Esophagus muscularis mucosa (tissue), 4 donors: ENCODE measurements around the gene TMEM132A. TPM values are rescaled to one million over a fixed set of nuclear protein-coding genes. Genes with fewer than 3 reads are reported as not detected.

Experiments used
- DNase-seq: peaks from one replicate; pipeline ENCODE4 v3.0.0-alpha.2; 2017; ENCODE audit errors: extremely low spot score
- H3K27ac ChIP-seq, 4 donors: fragments of 200-600 bp; sonication (generic); replicated peaks in 1 of 4; 1 replicate in 3 of 4; 2 replicates in 1 of 4; pipeline ENCODE4 v1.5.1; 2016 to 2019; ENCODE audit warnings: mild to moderate bottlenecking in 1 of 4
- H3K27me3 ChIP-seq, 4 donors: fragments of 200-600 bp; sonication (generic); one replicate each; pipeline versions ENCODE4 v1.5.1 to v1.6.0; 2016 to 2019
- H3K36me3 ChIP-seq, 4 donors: fragments of 200-600 bp; sonication (generic); one replicate each; pipeline ENCODE4 v1.5.1; 2016 to 2019
- H3K4me1 ChIP-seq, 4 donors: fragments of 200-600 bp; sonication (generic); one replicate each; pipeline ENCODE4 v1.5.1; 2016 to 2019
- H3K4me3 ChIP-seq, 4 donors: fragments of 200-600 bp; sonication (generic); 1 replicate in 2 of 4; 2 replicates in 2 of 4; pipeline ENCODE4 v1.5.1; 2016 to 2019; ENCODE audit warnings: mild to moderate bottlenecking in 4 of 4, moderate library complexity in 1 of 4
- H3K9me3 ChIP-seq, 4 donors: fragments of 200-600 bp; sonication (generic); 1 replicate in 3 of 4; 2 replicates in 1 of 4; pipeline ENCODE4 v1.5.1; 2016 to 2019
- EP300 ChIP-seq: sonication (generic); formaldehyde crosslinking; IDR thresholded peaks from one replicate; pipeline ENCODE4 v1.6.1; 2017; ENCODE audit warnings: antibody characterized with exemption
- POLR2A ChIP-seq: fragments of 450-650 bp; IDR thresholded peaks from one replicate; pipeline ENCODE4 v1.6.1; 2017; ENCODE audit warnings: antibody characterized with exemption, moderate library complexity, mild to moderate bottlenecking, low read depth
- POLR2AphosphoS5 ChIP-seq, 2 donors: sonication (generic); formaldehyde crosslinking; IDR thresholded peaks; one replicate each; pipeline ENCODE4 v1.6.1; 2017; ENCODE audit warnings: antibody characterized with exemption in 2 of 2
- WGBS: methylation state at CpG from one replicate; pipeline ENCODE4 v1.1.5; 2018; 5-methylcytosine and 5-hydroxymethylcytosine counted together
- intact Hi-C: fragments of 100-400 bp; cut with DNase I; formaldehyde crosslinking; loops from one replicate; pipeline ENCODE4 v1.15.1; 2023
- total RNA-seq, 4 donors: library from RNA; depleted of rRNA; stranded (reverse); fragments of >200 nt; gene quantifications; one replicate each; pipeline versions ENCODE4 v1.1.0 to v1.2.1, GENCODE V29; 2016
- TF ChIP-seq, protein P1 (sequence below), 3 experiments: fragments of 200-600 bp in 2 of 3; fragments of 450-650 bp in 1 of 3; sonication (generic) in 2 of 3; IDR thresholded peaks; one replicate each; pipeline ENCODE4 v1.5.1; 2017 to 2019; ENCODE audit warnings: antibody characterized with exemption in 3 of 3, mild to moderate bottlenecking in 2 of 3, moderate library complexity in 1 of 3

The TMEM132A gene
- total RNA-seq, 4 donors from 2014 or later, result 2.9 to 9.3 (median 6.8) TPM

DNA sequence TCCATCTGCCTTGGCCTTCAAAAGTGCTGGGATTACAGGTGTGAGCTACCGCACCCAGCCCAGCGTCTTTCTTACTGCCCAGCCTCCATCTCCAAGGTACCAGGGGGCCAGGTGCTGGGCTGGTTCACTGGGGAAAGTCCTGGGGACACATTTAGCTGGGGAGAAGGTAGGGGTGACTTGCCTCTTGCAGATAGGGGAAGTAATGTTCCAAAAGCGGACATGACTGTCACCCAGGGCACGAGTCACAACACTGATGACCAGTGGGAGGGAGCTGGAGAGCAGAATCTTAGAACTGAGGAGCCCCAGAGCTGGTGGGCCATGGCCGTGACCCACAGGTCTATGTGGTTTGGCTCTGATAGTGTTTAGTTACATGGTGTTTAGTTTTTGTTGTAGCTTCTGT, 30.2 kb downstream of the TMEM132A start:
- intact Hi-C loops, result no loop called here
- Histone ChIP-seq H3K36me3 (no peaks in the 10 kb centered on the region), H3K4me3 (no peak overlapping the region), H3K27me3 (no peaks in the 10 kb centered on the region), H3K9me3 (no peaks in the 10 kb centered on the region), H3K27ac (no peak overlapping the region), H3K4me1 (peaks cover 5 to 45% (median 32%) of the 10 kb centered on the region in 4 donors)
- no peak for TF ChIP-seq POLR2AphosphoS5 (IDR thresholded peaks at IDR 0.05)
- TF ChIP-seq POLR2A, result no peak
- TF ChIP-seq, protein P1, sequence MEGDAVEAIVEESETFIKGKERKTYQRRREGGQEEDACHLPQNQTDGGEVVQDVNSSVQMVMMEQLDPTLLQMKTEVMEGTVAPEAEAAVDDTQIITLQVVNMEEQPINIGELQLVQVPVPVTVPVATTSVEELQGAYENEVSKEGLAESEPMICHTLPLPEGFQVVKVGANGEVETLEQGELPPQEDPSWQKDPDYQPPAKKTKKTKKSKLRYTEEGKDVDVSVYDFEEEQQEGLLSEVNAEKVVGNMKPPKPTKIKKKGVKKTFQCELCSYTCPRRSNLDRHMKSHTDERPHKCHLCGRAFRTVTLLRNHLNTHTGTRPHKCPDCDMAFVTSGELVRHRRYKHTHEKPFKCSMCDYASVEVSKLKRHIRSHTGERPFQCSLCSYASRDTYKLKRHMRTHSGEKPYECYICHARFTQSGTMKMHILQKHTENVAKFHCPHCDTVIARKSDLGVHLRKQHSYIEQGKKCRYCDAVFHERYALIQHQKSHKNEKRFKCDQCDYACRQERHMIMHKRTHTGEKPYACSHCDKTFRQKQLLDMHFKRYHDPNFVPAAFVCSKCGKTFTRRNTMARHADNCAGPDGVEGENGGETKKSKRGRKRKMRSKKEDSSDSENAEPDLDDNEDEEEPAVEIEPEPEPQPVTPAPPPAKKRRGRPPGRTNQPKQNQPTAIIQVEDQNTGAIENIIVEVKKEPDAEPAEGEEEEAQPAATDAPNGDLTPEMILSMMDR (IDR thresholded peaks at IDR 0.05), result no peak
- TF ChIP-seq EP300, result no peak
- 78% methylated on average over 5 of the region's 5 CpGs for whole genome bisulfite sequencing
- no peak for DNase-seq

DNA sequence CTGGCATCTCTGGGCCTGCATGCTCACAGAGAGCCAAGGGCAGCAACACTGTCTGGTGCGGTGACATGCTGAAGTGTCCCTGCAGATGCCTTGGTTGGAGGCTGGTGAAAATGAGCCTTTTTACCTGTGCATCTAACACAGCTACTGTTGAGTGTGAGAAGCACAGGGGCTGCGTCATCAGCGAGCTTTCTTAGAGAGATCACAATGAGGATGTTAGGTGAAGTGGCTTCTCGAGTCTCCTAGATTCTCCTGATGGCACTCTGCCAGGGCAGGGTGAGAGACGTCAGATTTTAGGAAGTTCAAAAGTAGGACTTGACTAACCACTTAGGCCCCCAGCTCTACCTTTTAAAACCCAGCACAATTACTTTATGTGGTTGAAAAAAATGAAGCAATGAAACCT, 31.3 kb downstream of the TMEM132A start:
- H3K9me3 ChIP-seq, result no peaks in the 10 kb centered on the region
- TF ChIP-seq POLR2A, result no peak
- TF ChIP-seq POLR2AphosphoS5 (IDR thresholded peaks at IDR 0.05), result no peak
- TF ChIP-seq, protein P1 (IDR thresholded peaks at IDR 0.05), result no peak
- TF ChIP-seq EP300, result no peak
- no peak overlapping the region for H3K27ac ChIP-seq
- whole genome bisulfite sequencing, result 49% methylated on average over 5 of the region's 5 CpGs
- H3K4me3 ChIP-seq, result no peak overlapping the region
- no peak for DNase-seq
- H3K27me3 ChIP-seq, result no peaks in the 10 kb centered on the region
- intact Hi-C loops, result no loop called here
- peaks cover 5 to 35% (median 22%) of the 10 kb centered on the region in 4 donors for H3K4me1 ChIP-seq
- no peaks in the 10 kb centered on the region for H3K36me3 ChIP-seq

DNA sequence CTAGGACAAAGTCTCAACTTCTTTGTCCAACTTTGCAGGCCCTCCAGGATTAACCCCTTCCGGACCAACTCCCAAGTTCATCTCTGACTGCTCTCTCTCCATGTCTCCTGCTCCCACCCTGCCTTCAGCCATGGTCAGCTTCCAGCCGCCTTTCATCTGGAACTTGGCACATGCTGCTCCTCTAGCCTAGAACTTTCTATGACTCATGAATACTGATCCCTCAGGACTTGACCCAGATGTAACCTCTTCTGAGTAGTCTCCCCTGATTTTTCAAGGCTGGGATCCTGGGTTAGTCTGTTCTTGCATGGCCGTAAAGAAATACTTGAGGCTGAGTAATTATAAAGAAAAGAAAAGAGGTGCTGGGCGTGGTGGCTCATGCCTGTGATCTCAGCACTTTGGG, 32.9 kb downstream of the TMEM132A start:
- Histone ChIP-seq H3K27ac (no peak overlapping the region), H3K36me3 (no peaks in the 10 kb centered on the region), H3K27me3 (no peaks in the 10 kb centered on the region), H3K4me1 (peaks cover 5 to 22% (median 11%) of the 10 kb centered on the region in 4 donors), H3K4me3 (no peak overlapping the region), H3K9me3 (no peaks in the 10 kb centered on the region)
- no peak for DNase-seq
- WGBS, result 81% methylated on average over 4 of the region's 4 CpGs
- intact Hi-C loops, result no loop called here
- TF ChIP-seq POLR2AphosphoS5 (IDR thresholded peaks at IDR 0.05), result no peak
- TF ChIP-seq, protein P1 (IDR thresholded peaks at IDR 0.05), result no peak
- TF ChIP-seq POLR2A, result no peak
- no peak for TF ChIP-seq EP300

DNA sequence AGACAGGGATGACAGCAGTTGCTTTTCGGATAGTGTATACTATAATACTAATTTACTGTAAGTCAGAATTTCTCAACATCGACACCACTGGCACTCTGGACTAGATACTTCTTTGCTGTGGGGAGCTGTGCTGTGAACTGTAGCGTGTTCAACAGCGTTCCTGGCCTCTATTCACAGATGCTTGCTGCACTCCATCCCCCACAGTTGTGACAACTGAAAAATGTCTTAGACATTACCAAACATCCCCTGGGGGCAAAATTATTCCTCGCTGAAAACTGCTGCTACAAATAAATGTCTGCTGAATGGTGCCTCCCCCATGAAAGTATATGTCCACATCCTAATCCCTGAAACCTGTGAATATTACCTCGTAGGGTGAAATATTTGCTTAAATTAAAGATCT, 35.2 kb downstream of the TMEM132A start:
- H3K4me1 ChIP-seq, result peaks cover 0 to 11% (median 3%) of the 10 kb centered on the region in 4 donors
- 82% methylated on average over 6 of the region's 6 CpGs for WGBS
- DNase-seq, result no peak
- no peaks in the 10 kb centered on the region for H3K9me3 ChIP-seq
- H3K27ac ChIP-seq, result no peak overlapping the region
- H3K27me3 ChIP-seq, result no peaks in the 10 kb centered on the region
- H3K4me3 ChIP-seq, result no peak overlapping the region
- TF ChIP-seq POLR2A (no peak), EP300 (no peak), POLR2AphosphoS5 (IDR thresholded peaks at IDR 0.05) (no peak)
- TF ChIP-seq, protein P1 (IDR thresholded peaks at IDR 0.05), result no peak
- intact Hi-C loops, result no loop called here
- H3K36me3 ChIP-seq, result no peaks in the 10 kb centered on the region

DNA sequence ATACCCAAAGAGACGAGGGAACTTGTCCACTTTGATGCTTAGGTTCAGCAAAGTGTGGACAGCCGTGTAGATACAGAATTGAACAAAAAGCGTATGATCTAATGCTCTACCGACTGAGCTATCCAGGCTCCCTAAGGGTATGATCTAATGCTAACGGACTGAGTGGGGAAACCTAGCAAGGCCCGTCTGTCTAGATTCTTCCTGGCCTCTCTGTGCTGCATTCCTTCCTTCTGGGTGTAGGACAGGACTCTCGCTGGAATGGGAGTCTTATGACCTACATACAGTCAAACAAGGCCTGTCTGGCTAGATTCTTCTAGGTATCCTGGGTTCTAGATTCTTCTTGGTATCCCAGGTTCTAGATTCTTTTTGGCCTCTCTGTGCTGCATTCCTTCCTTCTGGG, 36.1 kb downstream of the TMEM132A start:
- H3K27ac ChIP-seq, result no peak overlapping the region
- no peaks in the 10 kb centered on the region for H3K9me3 ChIP-seq
- H3K27me3 ChIP-seq, result no peaks in the 10 kb centered on the region
- 88% methylated on average over 7 of the region's 7 CpGs for WGBS
- H3K36me3 ChIP-seq, result no peaks in the 10 kb centered on the region
- no peak for DNase-seq
- peaks cover 0 to 11% (median 3%) of the 10 kb centered on the region in 4 donors for H3K4me1 ChIP-seq
- TF ChIP-seq POLR2AphosphoS5 (IDR thresholded peaks at IDR 0.05), result no peak
- TF ChIP-seq EP300, result no peak
- no peak for TF ChIP-seq POLR2A
- TF ChIP-seq, protein P1 (IDR thresholded peaks at IDR 0.05), result no peak
- intact Hi-C loops, result no loop called here
- no peak overlapping the region for H3K4me3 ChIP-seq
